Suprapubic skin (tissue), 4 donors: ENCODE results near the gene TMEM212. TPM values are rescaled to one million over a fixed set of nuclear protein-coding genes. Genes with fewer than 3 reads are reported as not detected.
A peak's percentile ranks its signal among the peaks of the same experiment; 100 is the strongest.

ENCODE experiments used
- DNase-seq, 2 donors: peaks; one replicate each; pipeline ENCODE4 v3.0.0-alpha.2; 2019; ENCODE audit warnings: low spot score in 2 of 2
- H3K27ac ChIP-seq: fragments of 200-600 bp; sonication (generic); one replicate; pipeline ENCODE4 v1.5.1; 2019
- H3K27me3 ChIP-seq: fragments of 200-600 bp; sonication (generic); one replicate; pipeline ENCODE4 v1.5.1; 2019
- H3K36me3 ChIP-seq: fragments of 200-600 bp; sonication (generic); one replicate; pipeline ENCODE4 v1.5.1; 2019
- H3K4me1 ChIP-seq: fragments of 200-600 bp; sonication (generic); one replicate; pipeline ENCODE4 v1.5.1; 2019
- H3K4me3 ChIP-seq: fragments of 200-600 bp; sonication (generic); one replicate; pipeline ENCODE4 v1.5.1; 2019; ENCODE audit warnings: mild to moderate bottlenecking
- H3K9me3 ChIP-seq: fragments of 200-600 bp; sonication (generic); one replicate; pipeline ENCODE4 v1.5.1; 2019
- CTCF ChIP-seq, 2 donors: fragments of 200-600 bp in 1 of 2; fragments of 450-650 bp in 1 of 2; sonication (generic) in 1 of 2; IDR thresholded peaks; one replicate each; pipeline ENCODE4 v1.5.1; 2016 to 2019; ENCODE audit warnings: antibody characterized with exemption in 2 of 2, mild to moderate bottlenecking in 1 of 2, moderate library complexity in 1 of 2
- EP300 ChIP-seq: sonication (generic); formaldehyde crosslinking; IDR thresholded peaks from one replicate; pipeline ENCODE4 v1.6.1; 2017; ENCODE audit warnings: antibody characterized with exemption
- POLR2A ChIP-seq, 2 donors: fragments of 450-650 bp; IDR thresholded peaks; one replicate each; pipeline ENCODE4 v1.6.1; 2017; ENCODE audit warnings: antibody characterized with exemption in 2 of 2, mild to moderate bottlenecking in 2 of 2, moderate library complexity in 2 of 2
- POLR2AphosphoS5 ChIP-seq, 3 donors: sonication (generic); formaldehyde crosslinking; IDR thresholded peaks; one replicate each; pipeline ENCODE4 v1.6.1; 2017; ENCODE audit warnings: antibody characterized with exemption in 3 of 3
- WGBS: methylation state at CpG from one replicate; pipeline ENCODE4 v1.1.5; 2018; 5-methylcytosine and 5-hydroxymethylcytosine counted together
- total RNA-seq, 4 donors: library from RNA; depleted of rRNA; stranded (reverse); fragments of >200 nt; gene quantifications; one replicate each; pipeline ENCODE4 v1.1.0, GENCODE V29; 2016

TMEM212 gene
- total RNA-seq, 4 donors from 2014 or later, result not detected

DNA sequence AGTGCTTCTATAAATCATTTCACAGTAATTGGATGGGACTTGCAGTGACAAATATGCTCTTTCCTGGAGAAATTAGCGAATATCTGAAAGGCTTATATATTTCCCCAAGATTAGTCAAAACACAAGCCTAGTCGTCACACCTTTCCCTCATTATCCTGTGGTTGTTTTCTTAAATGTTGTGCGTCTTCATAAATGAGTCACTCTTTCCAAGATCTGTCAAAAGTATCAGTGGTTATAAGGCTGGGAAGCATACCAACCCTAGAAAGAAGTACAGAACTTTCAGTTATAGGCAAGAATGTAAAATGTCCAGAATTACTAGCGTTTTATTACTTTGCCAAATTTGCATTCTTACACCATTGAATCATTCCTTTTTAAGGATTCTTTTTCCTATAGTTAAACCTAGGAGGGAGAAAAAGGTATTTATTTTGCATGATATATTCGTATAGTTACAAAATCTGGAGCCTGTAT is 33.6 kb downstream of the TMEM212 start:
- peak overlapping the region; percentile 8 for H3K27ac ChIP-seq
- H3K9me3 ChIP-seq, result no peaks in the 10 kb centered on the region
- no peak overlapping the region for H3K4me3 ChIP-seq
- TF ChIP-seq POLR2A (IDR thresholded peaks at IDR 0.05), result no peak
- no peak for TF ChIP-seq CTCF (IDR thresholded peaks at IDR 0.05)
- no peak for TF ChIP-seq EP300
- no peak for TF ChIP-seq POLR2AphosphoS5 (IDR thresholded peaks at IDR 0.05)
- H3K4me1 ChIP-seq, result peaks cover 33% of the 10 kb centered on the region
- H3K27me3 ChIP-seq, result no peaks in the 10 kb centered on the region
- DNase-seq, result no peak
- WGBS, result 33% methylated on average over 5 of the region's 5 CpGs
- H3K36me3 ChIP-seq, result no peaks in the 10 kb centered on the region

DNA sequence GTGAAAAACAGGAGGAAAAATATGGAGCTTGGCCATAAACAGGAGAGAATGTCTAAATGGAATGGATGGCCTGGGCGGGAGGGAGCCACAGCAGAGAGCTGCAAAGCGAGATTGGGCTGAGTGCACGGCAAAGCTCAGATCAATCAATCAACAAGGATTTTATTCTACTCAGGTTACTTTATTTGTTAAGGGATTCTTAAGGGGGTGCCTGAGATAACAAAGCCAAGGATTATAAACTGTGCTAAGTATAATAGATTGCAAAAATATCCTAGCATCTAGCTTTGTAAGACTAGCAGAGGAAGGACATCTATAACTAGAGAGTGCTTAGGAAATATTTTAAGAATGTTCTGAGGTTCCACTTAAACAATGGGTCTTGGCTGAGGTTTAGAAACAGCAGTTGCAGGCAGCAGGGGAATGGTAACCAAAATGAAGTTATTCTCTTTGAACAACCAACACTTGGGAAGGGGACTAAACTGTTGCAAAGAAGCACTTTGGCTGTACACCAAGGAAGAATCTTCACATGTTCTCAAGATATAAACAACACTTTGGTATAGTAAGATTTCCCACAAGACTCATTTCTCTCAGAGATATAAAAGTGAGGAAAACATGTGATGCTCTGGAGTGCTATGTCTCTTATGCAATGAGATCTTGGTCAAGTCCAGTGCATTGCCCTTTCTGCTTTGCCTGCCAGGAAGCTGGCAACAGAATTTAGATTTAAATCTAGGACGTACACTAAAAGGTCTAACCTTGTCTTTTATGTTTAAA is 35.5 kb downstream of the TMEM212 start:
- H3K27me3 ChIP-seq, result no peaks in the 10 kb centered on the region
- H3K4me1 ChIP-seq, result peaks cover 33% of the 10 kb centered on the region
- no peaks in the 10 kb centered on the region for H3K9me3 ChIP-seq
- no peak overlapping the region for H3K27ac ChIP-seq
- TF ChIP-seq POLR2AphosphoS5 (IDR thresholded peaks at IDR 0.05) (no peak), POLR2A (IDR thresholded peaks at IDR 0.05) (no peak), EP300 (no peak), CTCF (IDR thresholded peaks at IDR 0.05) (no peak)
- no peak overlapping the region for H3K4me3 ChIP-seq
- DNase-seq, result no peak
- WGBS, result 77% methylated on average over 4 of the region's 4 CpGs
- no peaks in the 10 kb centered on the region for H3K36me3 ChIP-seq

- TF ChIP-seq POLR2A (IDR thresholded peaks at IDR 0.05) (no peak), CTCF (IDR thresholded peaks at IDR 0.05) (no peak), EP300 (no peak), POLR2AphosphoS5 (IDR thresholded peaks at IDR 0.05) (no peak)
- no peak for DNase-seq
- Histone ChIP-seq H3K27me3 (no peaks in the 10 kb centered on the region), H3K27ac (no peak overlapping the region), H3K9me3 (no peaks in the 10 kb centered on the region), H3K36me3 (no peaks in the 10 kb centered on the region), H3K4me1 (peaks cover 26% of the 10 kb centered on the region), H3K4me3 (no peak overlapping the region)
- WGBS, result 95% methylated on average over 3 of the region's 3 CpGs
Observed at GRCh38 chr3:171879472-171879871, 36.3 kb downstream of the TMEM212 start.

GRCh38 chr3:171880101-171880870 is 37.1 kb downstream of the TMEM212 start:
- Histone ChIP-seq H3K36me3 (no peaks in the 10 kb centered on the region), H3K4me3 (no peak overlapping the region), H3K4me1 (peaks cover 18% of the 10 kb centered on the region), H3K27me3 (no peaks in the 10 kb centered on the region), H3K9me3 (no peaks in the 10 kb centered on the region), H3K27ac (no peak overlapping the region)
- DNase-seq, result no peak
- WGBS, result 94% methylated on average over 4 of the region's 4 CpGs
- TF ChIP-seq EP300 (no peak), CTCF (IDR thresholded peaks at IDR 0.05) (no peak), POLR2A (IDR thresholded peaks at IDR 0.05) (no peak), POLR2AphosphoS5 (IDR thresholded peaks at IDR 0.05) (no peak)

DNA sequence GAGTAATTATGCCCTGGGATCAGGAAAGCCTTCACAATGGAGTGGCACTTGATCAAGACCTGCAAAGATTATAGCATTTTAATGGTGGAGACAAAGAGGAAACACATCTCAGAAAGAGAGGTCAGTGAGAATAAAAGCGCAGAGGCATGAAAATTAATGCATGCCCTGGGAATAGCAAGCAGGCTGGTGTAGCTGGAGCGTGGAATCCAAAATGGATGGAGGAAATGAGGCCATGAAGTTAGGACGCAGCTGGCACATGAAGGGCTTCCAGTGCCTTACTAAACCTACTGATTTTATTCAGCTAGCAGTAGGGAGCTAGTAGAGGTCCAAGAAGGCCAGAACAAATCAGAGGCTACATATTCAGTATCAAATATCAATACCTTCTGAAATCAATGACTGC is 38.1 kb downstream of the TMEM212 start:
- WGBS, result 88% methylated on average over 3 of the region's 3 CpGs
- Histone ChIP-seq H3K36me3 (no peaks in the 10 kb centered on the region), H3K4me1 (peaks cover 11% of the 10 kb centered on the region), H3K4me3 (no peak overlapping the region), H3K27ac (no peak overlapping the region), H3K27me3 (no peaks in the 10 kb centered on the region), H3K9me3 (no peaks in the 10 kb centered on the region)
- DNase-seq, result no peak
- no peak for TF ChIP-seq POLR2AphosphoS5 (IDR thresholded peaks at IDR 0.05)
- TF ChIP-seq CTCF (IDR thresholded peaks at IDR 0.05), result no peak
- TF ChIP-seq EP300, result no peak
- no peak for TF ChIP-seq POLR2A (IDR thresholded peaks at IDR 0.05)
